Measurements from ENCODE around the gene SCARB1.
"Not testable (repeated sequence)": the region's sequence is repeated elsewhere in the genome, so short reads cannot be mapped to it uniquely, and the experiment has no call there.

The SCARB1 gene

DNA sequence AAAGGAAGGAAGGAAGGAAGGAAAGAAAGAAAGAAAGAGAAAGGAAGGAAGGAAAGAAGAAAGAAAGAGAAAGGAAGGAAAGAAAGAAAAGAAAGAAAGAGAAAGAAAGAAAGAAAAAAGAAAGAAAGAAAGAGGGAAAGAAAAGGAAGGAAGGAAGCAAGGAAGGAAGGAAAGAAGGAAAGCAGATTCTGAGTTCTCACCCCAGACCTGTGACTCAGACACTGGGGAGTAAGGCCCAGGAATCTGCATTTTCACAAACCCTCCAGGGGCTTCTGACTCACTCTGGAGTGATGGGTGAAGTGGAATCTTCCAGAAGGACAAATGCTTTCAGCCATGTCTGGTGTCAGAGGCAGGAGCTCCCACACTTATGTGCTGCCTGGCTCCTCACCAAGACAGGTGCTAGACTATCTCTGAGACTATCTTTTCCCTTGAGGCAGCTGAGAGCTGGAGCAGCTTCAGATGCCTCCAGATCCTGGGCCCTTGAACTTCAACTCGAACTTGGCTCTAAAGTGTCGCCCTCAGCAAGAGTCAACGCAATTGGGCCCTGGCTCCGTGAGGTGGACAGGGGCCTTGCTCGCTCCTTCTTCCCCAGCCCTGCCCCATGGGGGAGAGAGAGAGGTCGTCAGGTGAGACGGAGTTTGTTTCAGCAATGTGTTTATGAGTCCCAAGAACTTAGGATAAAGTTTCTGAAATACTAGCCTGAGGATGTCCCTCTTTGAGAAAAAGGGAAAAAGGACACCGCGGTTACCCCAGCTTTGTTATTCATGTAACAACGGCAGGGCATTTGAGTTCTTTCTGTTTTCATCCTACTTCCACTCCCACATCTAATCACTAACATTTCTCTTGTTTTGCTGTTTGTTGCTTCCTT is 19.8 kb upstream of the SCARB1 start:
- DNase-seq (ENCODE audit: low spot score), result no peak

- DNase-seq (ENCODE audit: low spot score), result no peak
Measured at GRCh38 chr12:124881123-124881522, 17.5 kb upstream of the SCARB1 start.

- DNase-seq (ENCODE audit: low spot score), result not testable (repeated sequence)
Measured at GRCh38 chr12:124880335-124880734, 16.7 kb upstream of the SCARB1 start.

DNA sequence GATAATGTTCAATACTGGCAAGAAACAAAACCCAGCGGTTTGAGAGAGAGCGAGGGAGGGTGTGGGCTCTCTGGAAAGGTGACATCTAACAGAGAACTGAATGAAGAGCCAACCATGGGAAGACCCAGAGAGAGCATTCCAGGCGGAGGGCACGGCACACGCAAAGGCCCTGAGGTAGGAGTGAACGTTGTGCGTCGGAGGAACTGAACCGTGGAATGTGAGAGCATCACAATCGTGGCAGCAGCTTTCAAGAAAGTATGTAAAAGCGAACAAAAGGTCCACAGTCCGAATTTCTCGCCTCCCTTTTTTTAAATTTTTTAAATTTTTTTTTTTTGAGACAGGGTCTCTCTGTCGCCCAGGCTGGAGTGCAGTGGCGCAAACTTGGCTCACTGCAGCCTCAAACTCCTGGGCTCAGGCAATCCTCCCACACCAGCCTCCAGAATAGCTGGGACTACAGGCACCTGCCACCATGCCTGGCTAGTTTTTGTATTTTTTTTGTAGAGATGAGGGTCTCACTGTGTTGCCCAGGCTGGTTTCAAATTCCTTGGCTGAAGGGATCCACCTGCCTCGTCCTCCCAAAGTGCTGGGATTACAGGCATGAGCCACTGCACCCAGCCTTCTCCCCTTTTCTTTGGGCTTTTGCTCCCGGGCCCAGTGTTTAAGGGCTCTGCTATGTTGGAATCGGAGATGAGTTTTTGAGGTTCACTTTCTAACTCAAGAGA is 15.3 kb upstream of the SCARB1 start:
- DNase-seq (ENCODE audit: low spot score), result no peak

- no peak for DNase-seq (ENCODE audit: low spot score)
Measured at GRCh38 chr12:124877423-124877822, 13.8 kb upstream of the SCARB1 start.

- no peak for DNase-seq (ENCODE audit: low spot score)
Measured at GRCh38 chr12:124876171-124876570, 12.5 kb upstream of the SCARB1 start.

DNA sequence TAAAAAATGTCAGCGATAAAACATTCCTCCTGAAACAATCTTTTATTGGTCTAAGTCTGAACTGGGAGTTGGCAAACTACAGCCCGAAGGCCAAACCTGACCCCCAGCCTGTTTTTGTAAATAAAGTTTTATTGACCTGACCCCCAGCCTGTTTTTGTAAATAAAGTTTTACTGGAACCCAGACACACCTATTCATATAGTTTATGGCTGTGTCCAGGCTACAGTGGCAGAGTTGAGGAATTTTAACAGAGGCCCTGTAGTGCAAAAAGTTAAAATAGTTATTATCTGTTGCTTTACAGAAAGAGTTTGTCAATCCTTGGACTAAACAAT is 12.1 kb upstream of the SCARB1 start:
- DNase-seq (ENCODE audit: low spot score), result no peak

- no peak for DNase-seq (ENCODE audit: low spot score)
Measured at GRCh38 chr12:124874988-124875802, 11.5 kb upstream of the SCARB1 start.

DNA sequence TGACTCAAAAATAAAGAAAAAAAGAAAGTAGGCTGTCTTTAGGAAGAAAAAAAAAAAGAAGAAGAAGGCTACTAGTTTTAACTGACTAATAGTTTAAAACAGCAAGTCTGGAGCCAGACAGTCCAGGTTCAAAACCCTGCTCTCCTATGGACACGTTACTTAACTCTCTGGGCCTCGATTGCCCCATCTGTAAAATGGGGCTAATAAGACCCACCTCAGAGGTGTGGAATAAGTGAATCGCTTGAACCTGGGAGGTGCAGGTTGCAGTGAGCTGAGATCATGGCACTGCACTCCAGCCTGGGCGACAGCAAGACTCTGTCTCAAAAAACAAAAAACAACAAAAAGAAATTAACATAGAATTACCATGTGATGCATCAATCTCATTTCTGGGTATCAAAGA is 10.5 kb upstream of the SCARB1 start:
- no peak for DNase-seq (ENCODE audit: low spot score)

GRCh38 chr12:124872068-124872719 is 8.5 kb upstream of the SCARB1 start:
- DNase-seq (ENCODE audit: low spot score), result no peak

DNA sequence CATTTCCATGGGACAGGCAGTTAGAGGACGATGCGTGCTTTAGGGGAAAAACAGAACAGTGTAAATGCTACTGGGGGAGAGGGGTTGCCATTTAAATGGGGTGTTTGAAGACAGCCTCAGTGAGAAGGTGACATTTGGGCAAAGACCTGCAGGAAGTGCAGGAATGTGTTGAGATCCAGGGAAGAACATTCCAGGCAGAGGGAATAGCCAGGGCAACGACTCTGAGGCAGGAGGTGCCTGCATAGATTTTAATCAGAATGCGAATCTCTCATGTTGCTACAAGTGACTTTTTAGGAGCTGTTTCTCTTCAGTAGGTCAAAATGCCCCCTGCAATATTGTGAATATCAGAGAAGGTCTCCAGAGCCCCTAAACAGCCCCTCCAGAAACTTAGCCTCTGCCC is 7.6 kb upstream of the SCARB1 start:
- DNase-seq (ENCODE audit: low spot score), result no peak

DNA sequence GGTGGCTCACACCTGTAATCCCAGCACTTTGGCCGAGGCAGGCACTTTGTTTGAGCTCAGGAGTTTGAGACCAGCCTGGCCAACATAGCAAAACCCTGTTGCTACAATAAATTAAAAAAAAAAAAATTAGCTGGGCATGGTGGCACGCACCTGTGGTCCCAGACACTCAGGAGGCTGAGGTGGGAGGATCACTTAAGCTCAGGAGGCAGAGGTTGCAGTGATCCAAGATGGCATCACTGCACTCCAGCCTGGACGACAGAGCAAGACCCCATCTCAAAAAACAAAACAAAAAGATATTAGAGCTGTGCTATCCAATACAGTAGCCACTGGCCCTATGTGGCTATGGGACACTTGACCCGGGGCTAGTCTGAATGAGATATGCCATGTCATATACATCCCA is 6.9 kb upstream of the SCARB1 start:
- DNase-seq (ENCODE audit: low spot score), result no peak

DNA sequence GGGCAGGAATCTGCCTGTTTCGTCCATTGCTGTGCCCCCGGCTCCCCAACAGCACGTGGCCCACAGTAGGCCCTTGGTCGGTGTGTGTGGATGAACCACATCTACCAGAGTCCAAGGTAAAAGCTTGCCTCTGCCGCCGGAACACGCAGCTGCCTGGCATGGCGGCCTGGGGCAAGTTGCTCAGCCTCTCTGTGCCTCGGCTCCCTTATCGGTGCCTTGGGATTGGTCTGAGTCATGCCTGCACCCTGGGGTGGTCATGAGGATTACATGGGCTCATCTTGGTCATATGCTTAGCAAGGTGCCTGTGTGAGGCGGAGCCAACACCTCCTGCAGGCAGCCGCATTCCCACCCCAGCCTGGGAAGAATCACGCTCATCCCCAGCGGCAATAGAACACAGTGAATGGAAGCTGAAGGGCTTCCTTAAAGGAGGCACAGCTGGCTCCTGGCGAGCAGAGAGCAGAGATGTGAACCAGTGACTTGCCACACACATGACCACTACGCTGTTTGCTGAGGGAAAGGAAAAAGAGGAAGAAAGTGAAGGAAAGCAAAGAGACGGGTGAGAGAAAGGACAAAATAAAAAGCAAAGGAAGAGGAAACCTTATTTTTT is 5.5 kb upstream of the SCARB1 start:
- DNase-seq (ENCODE audit: low spot score), result no peak

- DNase-seq (ENCODE audit: low spot score), result no peak
Measured at GRCh38 chr12:124868252-124869058, 4.8 kb upstream of the SCARB1 start.

- no peak for DNase-seq (ENCODE audit: low spot score)
Measured at GRCh38 chr12:124867401-124867930, 3.8 kb upstream of the SCARB1 start.

DNA sequence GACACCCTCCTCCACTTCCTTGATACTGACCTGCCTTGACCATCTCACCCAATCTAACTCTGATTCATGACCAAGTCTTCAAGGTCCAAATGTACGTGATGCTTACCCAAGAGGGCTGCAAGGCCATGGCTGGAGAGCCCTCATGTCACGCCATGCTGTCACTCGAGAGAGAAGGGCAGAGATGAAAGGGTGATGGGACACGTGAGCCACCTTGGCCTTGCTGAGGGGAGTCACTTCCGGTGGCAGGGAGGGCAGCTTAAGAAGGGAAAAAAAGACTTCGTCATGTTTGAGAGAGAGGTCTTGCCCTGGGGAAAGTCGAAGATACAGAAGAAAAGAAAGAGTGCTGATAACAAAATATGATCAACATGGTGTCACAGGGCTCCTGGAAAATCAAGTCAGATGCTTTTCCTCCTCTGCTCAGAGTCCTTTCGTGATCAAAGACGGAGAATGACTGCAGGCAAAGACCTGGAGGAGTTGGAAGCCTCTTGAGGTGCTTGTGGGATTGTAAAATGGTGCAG is 3.3 kb upstream of the SCARB1 start:
- no peak for DNase-seq (ENCODE audit: low spot score)

DNA sequence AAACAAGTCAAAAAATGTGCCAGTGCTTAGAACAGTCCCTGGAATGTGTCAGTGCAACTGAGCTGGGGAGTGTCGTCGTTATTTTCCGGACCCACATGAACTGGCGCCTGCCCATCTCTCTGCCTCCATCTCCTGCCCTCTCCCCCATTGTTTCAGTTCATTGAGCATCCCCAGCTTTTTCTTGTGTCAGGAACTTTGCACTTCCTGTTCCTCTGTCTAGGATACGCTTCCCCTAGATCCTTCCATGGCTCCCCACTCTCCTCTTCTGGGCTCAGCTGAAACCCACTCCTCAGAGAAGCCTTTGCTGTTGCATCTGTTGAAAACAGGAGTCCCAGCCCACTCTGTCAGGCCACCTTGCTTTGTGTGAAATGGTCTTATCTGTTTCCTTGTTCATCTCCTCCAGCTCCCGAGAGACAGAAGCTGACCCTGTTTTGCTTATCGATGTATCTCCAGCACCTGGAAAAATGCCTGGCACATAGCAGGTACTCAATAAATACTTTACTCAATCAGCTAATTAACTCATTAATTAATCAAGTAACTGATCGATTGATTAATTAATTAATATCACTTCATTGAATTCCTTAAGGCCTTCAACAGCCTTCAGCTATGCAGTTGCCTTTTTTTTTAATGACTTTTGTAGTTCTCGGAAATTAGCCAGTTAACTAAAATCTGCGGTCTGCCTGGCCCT is 2.7 kb upstream of the SCARB1 start:
- DNase-seq (ENCODE audit: low spot score), result no peak

GRCh38 chr12:124865728-124866127 is 2.1 kb upstream of the SCARB1 start:
- no peak for DNase-seq (ENCODE audit: low spot score)

DNA sequence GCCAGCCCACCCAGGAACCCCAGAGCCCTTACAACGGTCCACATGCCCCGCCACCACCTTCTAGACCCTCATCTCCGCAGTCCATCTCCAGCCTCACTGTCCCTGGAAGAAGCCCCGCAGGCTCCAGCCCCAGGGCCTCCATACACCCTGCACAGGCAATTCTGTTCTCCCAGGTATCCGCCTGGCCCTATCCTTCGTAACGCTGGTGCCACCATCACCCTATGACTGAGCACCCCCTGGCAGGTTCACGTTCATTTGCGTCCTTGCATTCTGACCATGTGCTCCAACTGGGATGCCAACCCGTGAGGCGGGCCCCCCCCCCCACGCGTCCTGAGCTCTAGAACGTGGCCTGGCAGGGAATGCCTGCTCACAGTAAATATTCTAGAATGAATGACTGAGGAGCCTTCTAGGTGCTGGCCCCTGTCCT is 675 bp upstream of the SCARB1 start:
- no peak for DNase-seq (ENCODE audit: low spot score)
